HG03039 (cell line): Measurements from ENCODE around the gene TRPC4.
"Not testable (repeated sequence)": the region's sequence is repeated elsewhere in the genome, so short reads cannot be mapped to it uniquely, and the experiment has no call there.

Experiments used
- ATAC-seq: cut with Tn5 transposase; IDR thresholded peaks from one replicate; pipeline ENCODE4 v1.9.1; 2021; ENCODE audit warnings: mild to moderate bottlenecking, moderate library complexity; ENCODE audit not compliant: unreplicated experiment

The TRPC4 gene

GRCh38 chr13:37613236-37613635, 256.3 kb downstream of the TRPC4 start:
- no peak for ATAC-seq

- no peak for ATAC-seq
These were observed 260.7 kb downstream of the TRPC4 start for GRCh38 chr13:37608750-37609339.

- no peak for ATAC-seq
These were observed 266.7 kb downstream of the TRPC4 start for GRCh38 chr13:37602733-37603381.

- no peak for ATAC-seq
These were observed 267.7 kb downstream of the TRPC4 start for GRCh38 chr13:37601648-37602440.

GRCh38 chr13:37599519-37599918, 270.1 kb downstream of the TRPC4 start:
- ATAC-seq: no peak

GRCh38 chr13:37598597-37598996, 271.0 kb downstream of the TRPC4 start, which contains the start of gene POSTN:
TSS of gene POSTN (minus strand) at chr13:37598768. CDS start at chr13:37598726, 42 bp downstream.
- ATAC-seq: no peak

- ATAC-seq: no peak
These were observed 272.0 kb downstream of the TRPC4 start for GRCh38 chr13:37597477-37598025.

- ATAC-seq: no peak
These were observed 272.8 kb downstream of the TRPC4 start for GRCh38 chr13:37596805-37597204.

GRCh38 chr13:37595162-37595561, 274.4 kb downstream of the TRPC4 start:
- no peak for ATAC-seq

GRCh38 chr13:37594550-37594949, 275.0 kb downstream of the TRPC4 start:
- no peak for ATAC-seq

GRCh38 chr13:37589381-37589780, 280.2 kb downstream of the TRPC4 start:
- not testable (repeated sequence) for ATAC-seq

- no peak for ATAC-seq
These were observed 282.3 kb downstream of the TRPC4 start for GRCh38 chr13:37587236-37587635.
